HG03571 (cell line): ENCODE data around the gene TRDMT1.
"Not testable (repeated sequence)": the region's sequence is repeated elsewhere in the genome, so short reads cannot be mapped to it uniquely, and the experiment has no call there.

ENCODE experiments used
- ATAC-seq: cut with Tn5 transposase; IDR thresholded peaks from one replicate; pipeline ENCODE4 v1.9.1; 2021; ENCODE audit not compliant: unreplicated experiment

Gene TRDMT1

GRCh38 chr10:17141504-17142229 lies 59.8 kb downstream of the TRDMT1 start:
- no peak for ATAC-seq

DNA sequence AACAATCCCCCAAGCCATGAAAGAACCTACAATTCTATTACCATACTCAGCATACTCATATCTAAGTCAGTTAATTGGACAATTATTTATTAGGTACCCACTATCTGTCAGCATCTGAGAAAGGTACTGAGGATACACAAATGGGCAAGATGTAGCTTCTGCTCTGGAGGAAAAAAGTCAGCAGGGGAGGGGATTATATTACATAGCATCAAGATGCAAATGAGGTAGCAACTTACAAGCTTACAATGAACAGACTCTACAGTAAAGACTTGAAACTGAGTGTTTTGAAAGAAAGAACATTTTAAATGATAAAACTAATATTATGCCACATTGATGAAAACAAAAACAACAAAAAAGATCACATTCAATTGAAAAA lies 61.1 kb downstream of the TRDMT1 start:
- ATAC-seq, result no peak

- no peak for ATAC-seq
Observed at GRCh38 chr10:17138460-17139042, 62.9 kb downstream of the TRDMT1 start.

GRCh38 chr10:17134737-17135260 lies 66.7 kb downstream of the TRDMT1 start:
- ATAC-seq, result no peak

GRCh38 chr10:17134282-17134681 lies 67.2 kb downstream of the TRDMT1 start:
- ATAC-seq, result no peak

DNA sequence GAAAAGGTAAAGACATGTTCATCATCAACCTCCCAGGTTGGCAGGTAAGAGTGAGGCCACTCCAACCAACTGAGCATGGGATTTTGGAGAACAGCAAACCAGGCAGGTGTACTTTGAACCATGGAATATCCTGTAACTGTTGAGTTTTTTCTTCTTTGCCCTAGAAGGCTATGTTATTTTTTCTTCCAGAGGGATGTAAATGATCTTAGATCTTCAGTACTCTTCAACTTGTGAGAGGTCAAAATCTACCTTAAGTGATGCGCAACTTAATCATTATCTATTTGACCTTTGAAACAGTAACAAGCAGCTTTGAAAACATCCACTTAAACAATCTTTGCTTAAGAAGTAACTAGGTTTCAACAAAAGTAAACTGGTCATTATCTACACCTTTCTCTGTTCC lies 71.7 kb downstream of the TRDMT1 start, which contains the start of gene CUBN:
CUBN (minus strand) TSS at position 71 of the 400 bp plus-strand sequence; CDS start at position 25, 46 bp downstream.
- ATAC-seq, result no peak

- no peak for ATAC-seq
Observed at GRCh38 chr10:17128261-17128660, 73.2 kb downstream of the TRDMT1 start.

DNA sequence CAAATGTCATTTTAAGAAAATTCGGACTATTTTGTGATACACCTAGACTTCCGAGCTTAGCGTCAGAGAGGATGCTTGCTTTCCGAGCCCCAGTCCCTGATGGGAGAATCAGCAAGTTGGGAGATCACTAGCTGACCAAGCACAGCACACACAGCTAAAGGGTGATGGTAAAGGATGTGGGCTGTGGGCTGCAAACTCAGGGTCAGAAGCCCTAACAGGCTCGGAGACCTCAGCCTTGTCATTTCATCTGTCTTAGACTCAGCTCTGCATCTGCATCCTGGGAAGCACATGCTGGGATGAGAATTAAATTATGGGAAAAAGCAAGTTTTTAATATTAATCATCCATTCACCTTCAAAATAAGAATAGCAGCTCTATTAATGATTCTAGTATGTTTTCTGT lies 75.1 kb downstream of the TRDMT1 start:
- no peak for ATAC-seq

GRCh38 chr10:17125206-17125893 lies 76.1 kb downstream of the TRDMT1 start:
- ATAC-seq, result no peak

- no peak for ATAC-seq
Observed at GRCh38 chr10:17123961-17124360, 77.5 kb downstream of the TRDMT1 start.

GRCh38 chr10:17122726-17123661 lies 78.5 kb downstream of the TRDMT1 start:
- no peak for ATAC-seq

- ATAC-seq, result no peak
Observed at GRCh38 chr10:17122052-17122451, 79.4 kb downstream of the TRDMT1 start.

- no peak for ATAC-seq
Observed at GRCh38 chr10:17120694-17121093, 80.8 kb downstream of the TRDMT1 start.

GRCh38 chr10:17119845-17120244 lies 81.6 kb downstream of the TRDMT1 start:
- no peak for ATAC-seq

GRCh38 chr10:17116193-17116592 lies 85.3 kb downstream of the TRDMT1 start:
- no peak for ATAC-seq

DNA sequence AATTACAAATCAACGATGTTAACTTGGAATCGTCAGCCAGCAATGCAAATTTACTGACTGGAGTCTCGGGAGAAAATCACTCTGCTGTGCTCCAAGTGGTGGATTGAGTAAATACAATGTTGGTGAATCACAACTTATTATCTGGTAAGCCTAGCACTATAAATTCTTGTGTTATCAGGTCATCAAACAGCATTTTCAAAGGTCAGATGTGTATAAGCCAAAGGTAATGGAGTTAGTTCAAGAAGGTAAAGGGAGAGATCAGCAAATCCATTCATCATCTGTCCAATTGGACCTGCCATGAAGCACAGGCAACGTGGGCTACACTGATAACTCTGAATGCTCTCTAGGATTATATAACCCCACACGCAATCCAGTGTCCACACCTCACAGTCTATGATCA lies 85.8 kb downstream of the TRDMT1 start:
- ATAC-seq, result no peak

DNA sequence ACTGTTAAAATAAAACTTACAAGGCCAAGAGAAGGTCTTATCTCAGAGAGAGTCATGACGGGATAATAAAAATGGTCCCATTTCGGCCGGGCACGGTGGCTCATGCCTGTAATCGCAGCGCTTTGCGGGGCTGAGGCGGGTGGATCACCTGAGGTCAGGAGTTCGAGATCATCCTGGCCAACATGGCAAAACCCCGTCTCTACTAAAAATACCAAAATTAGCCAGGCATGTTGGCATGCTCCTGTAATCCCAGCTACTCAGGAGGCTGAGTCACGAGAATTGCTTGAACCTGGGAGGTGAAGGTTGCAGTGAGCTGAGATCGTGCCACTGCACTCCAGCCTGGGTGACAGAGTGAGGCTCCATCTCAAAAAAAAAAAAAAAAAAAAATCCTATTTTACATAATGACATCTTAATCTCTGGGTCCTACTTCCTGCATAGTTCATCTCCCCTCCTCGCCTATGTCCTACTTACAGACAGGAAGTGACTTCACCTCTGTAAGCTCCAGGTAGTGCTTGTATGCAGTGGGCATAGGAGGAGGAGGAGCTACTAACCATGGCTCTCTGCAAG lies 86.5 kb downstream of the TRDMT1 start:
- ATAC-seq, result not testable (repeated sequence)

GRCh38 chr10:17113889-17114540 lies 87.5 kb downstream of the TRDMT1 start:
- ATAC-seq, result no peak

GRCh38 chr10:17113346-17113745 lies 88.1 kb downstream of the TRDMT1 start:
- ATAC-seq, result no peak

DNA sequence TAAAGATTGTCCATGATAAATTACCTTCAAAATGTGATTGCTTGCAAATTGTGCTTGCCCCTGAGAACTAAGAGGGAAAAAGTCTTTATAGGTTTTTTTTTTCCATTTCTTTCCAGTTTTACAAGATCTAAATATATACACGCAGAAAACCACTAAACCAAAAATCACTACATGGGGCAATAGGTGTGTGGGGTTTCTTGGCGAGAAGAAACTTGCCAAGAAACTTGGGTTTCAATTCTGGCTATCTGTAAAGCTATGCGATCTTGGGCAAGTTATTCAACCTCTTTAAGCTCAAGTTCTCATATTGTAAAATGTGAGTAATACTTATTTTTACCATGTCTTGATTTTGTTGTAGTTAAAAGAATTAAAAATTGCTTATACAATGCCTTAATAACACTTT lies 88.9 kb downstream of the TRDMT1 start:
- no peak for ATAC-seq
